Measurements from ENCODE around the gene PHLDB1.
"Not testable (repeated sequence)": the region's sequence is repeated elsewhere in the genome, so short reads cannot be mapped to it uniquely, and the experiment has no call there.

DNA sequence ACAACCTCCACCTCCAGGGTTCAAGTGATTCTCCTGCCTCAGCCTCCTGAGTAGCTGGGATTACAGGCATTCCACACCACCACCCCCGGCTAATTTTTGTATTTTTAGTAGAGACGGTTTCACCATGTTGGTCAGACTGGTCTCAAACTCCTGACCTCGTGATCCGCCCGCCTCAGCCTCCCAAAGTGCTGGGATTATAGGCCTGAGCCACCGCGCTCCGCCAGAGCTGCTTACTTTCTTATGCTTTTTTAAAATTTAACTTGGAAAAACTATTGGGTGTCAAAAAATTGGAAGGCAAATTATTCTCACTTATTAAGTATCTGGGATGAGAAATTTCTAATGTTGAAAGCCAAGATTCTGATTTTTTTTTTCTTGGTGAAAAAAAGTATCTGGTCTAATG lies 3.7 kb upstream of the PHLDB1 start:
- TF ChIP-seq, protein P1, sequence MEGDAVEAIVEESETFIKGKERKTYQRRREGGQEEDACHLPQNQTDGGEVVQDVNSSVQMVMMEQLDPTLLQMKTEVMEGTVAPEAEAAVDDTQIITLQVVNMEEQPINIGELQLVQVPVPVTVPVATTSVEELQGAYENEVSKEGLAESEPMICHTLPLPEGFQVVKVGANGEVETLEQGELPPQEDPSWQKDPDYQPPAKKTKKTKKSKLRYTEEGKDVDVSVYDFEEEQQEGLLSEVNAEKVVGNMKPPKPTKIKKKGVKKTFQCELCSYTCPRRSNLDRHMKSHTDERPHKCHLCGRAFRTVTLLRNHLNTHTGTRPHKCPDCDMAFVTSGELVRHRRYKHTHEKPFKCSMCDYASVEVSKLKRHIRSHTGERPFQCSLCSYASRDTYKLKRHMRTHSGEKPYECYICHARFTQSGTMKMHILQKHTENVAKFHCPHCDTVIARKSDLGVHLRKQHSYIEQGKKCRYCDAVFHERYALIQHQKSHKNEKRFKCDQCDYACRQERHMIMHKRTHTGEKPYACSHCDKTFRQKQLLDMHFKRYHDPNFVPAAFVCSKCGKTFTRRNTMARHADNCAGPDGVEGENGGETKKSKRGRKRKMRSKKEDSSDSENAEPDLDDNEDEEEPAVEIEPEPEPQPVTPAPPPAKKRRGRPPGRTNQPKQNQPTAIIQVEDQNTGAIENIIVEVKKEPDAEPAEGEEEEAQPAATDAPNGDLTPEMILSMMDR (IDR thresholded peaks at IDR 0.05 in 2 of 3, conservative IDR thresholded peaks at IDR 0.05 in 1 of 3; ENCODE audit: borderline replicate concordance in 1 of 3, insufficient read depth in 1 of 3, low read depth in 2 of 3, low read length in 2 of 3): not testable (repeated sequence)
- not testable (repeated sequence) for TF ChIP-seq ZFX (IDR thresholded peaks at IDR 0.05); EZH2phosphoT487 (IDR thresholded peaks at IDR 0.05; ENCODE audit: borderline replicate concordance)

All from HCT116 (cell line).